Renal pelvis (tissue), 4 donors: ENCODE results near the gene LSM2. TPM values are rescaled to one million over a fixed set of nuclear protein-coding genes. Genes with fewer than 3 reads are reported as not detected.

Experiments used
- DNase-seq: peaks from one replicate; pipeline ENCODE4 v3.0.0-alpha.2; 2013
- polyA plus RNA-seq, 3 donors: library from polyadenylated mRNA; unstranded; fragments of 120-200 nt; gene quantifications; one replicate each; pipeline ENCODE4 v1.2.1, GENCODE V29; 2013; ENCODE audit not compliant: insufficient read length in 3 of 3

Gene LSM2
- polyA plus RNA-seq, 3 donors = 79.4 to 84.0 (median 81.1) TPM

- DNase-seq = no peak
Observed at GRCh38 chr6:31778999-31779885, 27.5 kb downstream of the LSM2 start.

- no peak for DNase-seq
Observed at GRCh38 chr6:31778193-31778592, 28.6 kb downstream of the LSM2 start.

- no peak for DNase-seq
Observed at GRCh38 chr6:31777667-31778050, 29.1 kb downstream of the LSM2 start.

GRCh38 chr6:31776989-31777666 is 29.6 kb downstream of the LSM2 start, which contains the start of gene VWA7:
Gene VWA7 (minus strand): TSS chr6:31777328. CDS start chr6:31776779, 549 bp downstream.
- peak; percentile 88 for DNase-seq

GRCh38 chr6:31776485-31776988 is 30.2 kb downstream of the LSM2 start:
- DNase-seq = no peak

- DNase-seq = no peak
Observed at GRCh38 chr6:31775633-31776484, 30.9 kb downstream of the LSM2 start.

GRCh38 chr6:31775184-31775583 is 31.6 kb downstream of the LSM2 start:
- DNase-seq = no peak

GRCh38 chr6:31771992-31772358 is 34.8 kb downstream of the LSM2 start:
- DNase-seq = no peak

- DNase-seq = no peak
Observed at GRCh38 chr6:31770860-31771259, 35.9 kb downstream of the LSM2 start.

- no peak for DNase-seq
Observed at GRCh38 chr6:31769684-31770371, 36.9 kb downstream of the LSM2 start.

GRCh38 chr6:31768363-31769257 is 38.2 kb downstream of the LSM2 start:
- DNase-seq = no peak

- DNase-seq = no peak
Observed at GRCh38 chr6:31767096-31767645, 39.6 kb downstream of the LSM2 start.

- DNase-seq = peak; percentile 31
Observed at GRCh38 chr6:31765910-31766794, 40.6 kb downstream of the LSM2 start.

GRCh38 chr6:31765559-31765909 is 41.2 kb downstream of the LSM2 start:
- DNase-seq = no peak

- DNase-seq = no peak
Observed at GRCh38 chr6:31764198-31764597, 42.6 kb downstream of the LSM2 start.

GRCh38 chr6:31763619-31763940 is 43.2 kb downstream of the LSM2 start:
- DNase-seq = peak; percentile 54

- DNase-seq = no peak
Observed at GRCh38 chr6:31762878-31763618, 43.7 kb downstream of the LSM2 start.

GRCh38 chr6:31762356-31762755 is 44.4 kb downstream of the LSM2 start, which contains the start of gene SAPCD1:
Gene SAPCD1 (plus strand): TSS chr6:31762656. CDS start chr6:31763055, 399 bp downstream.
- no peak for DNase-seq
